ENCODE data around the gene NLRX1.
"Not testable (repeated sequence)": the region's sequence is repeated elsewhere in the genome, so short reads cannot be mapped to it uniquely, and the experiment has no call there.

NLRX1 gene

GRCh38 chr11:119209186-119209585, 40.7 kb downstream of the NLRX1 start:
- no peak for DNase-seq

DNA sequence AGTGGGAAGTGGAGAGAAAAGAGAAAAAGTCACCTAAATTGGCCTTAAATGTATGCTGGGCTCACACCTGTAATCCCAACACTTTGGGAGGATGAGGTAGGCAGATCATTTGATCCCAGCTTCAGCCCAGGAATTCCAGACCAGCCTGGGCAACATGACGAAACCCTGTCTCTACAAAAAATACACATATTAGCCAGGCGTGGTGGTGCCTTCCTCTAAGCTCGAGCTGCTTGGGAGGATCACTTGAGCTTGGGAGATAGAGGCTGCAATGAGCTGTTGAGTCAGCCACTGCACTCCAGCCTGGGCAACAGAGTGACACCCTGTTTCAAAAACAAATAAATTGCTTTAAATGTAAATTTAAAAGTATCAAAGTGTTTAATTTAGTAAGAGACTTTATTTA, 41.5 kb downstream of the NLRX1 start:
- no peak for DNase-seq

DNA sequence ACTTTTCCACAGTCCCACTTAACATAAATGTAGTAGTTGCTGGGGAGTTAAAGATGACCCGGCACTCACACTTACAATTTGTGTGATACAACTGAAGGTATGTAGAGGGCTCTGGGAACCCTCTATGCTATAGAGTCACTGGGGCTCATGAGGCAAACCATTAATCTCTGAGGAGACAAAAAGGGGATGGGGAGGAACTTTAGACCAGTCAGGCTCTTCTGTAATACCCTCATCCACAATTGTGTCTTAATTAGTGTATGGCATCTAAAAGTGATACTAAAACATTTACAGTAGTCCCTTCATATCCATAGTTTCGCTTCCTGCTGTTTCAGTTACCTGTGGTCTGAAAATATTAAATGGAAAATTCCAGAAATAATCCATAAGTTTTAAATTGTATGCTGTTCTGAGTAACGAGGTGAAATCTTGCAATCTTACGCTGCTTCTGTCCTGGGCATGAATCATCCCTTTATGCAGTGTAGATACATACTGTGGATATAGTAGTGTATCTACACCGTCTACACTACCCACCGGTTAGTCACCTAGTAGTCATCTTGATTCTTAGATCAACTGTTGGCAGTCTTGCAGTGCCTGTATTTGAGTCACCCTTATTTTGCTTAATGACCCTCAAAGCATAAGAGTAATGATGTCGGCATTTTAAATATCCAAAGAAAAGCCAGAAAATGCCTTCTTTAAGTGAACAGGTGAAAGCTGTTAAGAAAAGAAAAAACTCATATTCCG, 49.8 kb downstream of the NLRX1 start:
- DNase-seq = no peak

DNA sequence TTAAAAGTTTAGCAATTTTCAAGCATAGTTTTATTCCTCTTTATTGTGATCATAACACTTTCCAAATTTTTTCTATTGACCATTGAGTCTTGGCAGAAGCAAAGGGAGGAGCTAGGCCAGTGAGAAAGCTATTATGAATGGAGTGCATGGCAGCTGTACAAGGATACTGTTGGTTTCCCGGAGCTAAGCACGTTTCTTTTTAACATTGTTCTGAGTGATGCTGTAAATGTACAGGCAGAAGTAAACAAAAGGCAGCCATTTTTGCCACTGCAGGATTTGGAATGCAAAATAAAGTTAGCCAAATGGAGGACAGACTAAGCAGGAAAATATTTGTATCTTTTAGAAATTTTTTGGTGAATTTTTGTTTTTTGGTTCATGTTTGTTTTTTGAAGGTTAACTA, 53.8 kb downstream of the NLRX1 start:
- DNase-seq = no peak

- no peak for DNase-seq
Observed at GRCh38 chr11:119222891-119223290, 54.4 kb downstream of the NLRX1 start.

DNA sequence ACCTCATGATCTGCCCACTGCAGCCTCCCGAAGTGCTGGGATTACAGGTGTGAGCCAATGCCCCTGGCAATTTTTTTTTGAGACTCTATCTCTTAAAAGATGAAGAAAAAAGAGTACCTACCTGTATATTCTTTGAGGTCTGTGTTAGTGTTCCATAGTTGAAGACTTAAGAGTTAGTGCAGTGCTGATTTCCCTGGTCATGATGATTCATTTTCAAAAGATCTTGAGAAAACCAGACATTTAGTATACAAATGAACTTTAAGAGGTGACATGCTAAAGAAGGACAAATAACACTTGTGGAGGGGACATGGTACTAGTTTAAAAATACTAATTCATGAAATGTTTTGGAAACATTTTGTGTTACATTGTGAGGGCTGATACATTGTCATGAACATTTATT, 55.3 kb downstream of the NLRX1 start:
- no peak for DNase-seq

DNA sequence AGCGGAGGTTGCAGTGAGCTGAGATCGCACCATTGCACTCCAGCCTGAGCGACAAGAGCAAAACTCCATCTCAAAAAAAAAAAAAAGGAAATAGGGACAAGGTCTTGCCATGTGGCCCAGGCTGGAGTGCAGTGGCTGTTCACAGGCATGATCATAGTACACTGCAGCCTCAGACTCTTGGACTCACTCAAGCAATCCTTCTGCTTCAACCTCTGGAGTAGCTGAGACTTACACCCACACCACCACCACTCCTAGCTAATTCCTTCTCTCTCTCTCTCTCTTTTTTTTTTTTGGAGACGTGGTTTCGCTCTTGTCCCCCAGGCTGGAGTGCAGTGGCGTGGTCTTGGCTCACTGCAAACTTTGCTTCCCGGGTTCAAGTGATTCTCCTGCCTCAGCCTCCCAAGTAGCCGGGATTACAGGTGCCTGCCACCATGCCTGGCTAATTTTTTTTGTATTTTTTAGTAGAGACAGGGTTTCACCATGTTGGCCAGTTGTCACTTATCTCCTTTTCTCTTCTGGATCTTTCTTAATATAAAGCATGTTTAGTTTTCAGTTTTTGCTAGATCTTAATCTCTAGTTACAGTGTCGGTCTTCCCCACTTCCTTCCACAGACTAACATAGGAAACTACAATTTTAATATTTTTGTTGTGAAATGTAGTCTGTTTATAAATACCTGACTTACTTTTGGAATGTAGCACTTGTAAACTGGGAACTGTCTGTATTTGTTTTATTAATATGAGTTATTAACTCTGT, 60.2 kb downstream of the NLRX1 start:
- not testable (repeated sequence) for DNase-seq

GRCh38 chr11:119229288-119229672, 60.8 kb downstream of the NLRX1 start:
- DNase-seq = no peak

DNA sequence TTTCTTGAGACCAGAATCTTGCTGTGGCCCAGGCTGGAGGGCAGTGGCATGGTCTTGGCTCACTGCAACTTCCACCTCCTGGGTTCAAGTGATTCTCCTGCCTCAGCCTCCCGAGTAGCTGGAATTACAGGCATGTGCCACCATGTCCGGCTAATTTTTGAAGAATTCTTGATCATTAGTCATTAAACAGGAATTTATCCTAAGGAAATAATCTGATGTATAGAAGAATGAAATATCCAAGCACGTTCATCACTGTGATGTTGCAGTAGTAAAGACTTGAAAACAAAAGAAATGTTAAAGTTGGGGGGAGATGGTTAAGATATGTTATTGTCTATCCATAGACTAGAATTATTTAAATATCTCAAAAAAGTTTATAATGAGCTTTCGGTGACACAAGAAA, 61.2 kb downstream of the NLRX1 start:
- DNase-seq = no peak

Data from NCI-H1436 treated with DMSO at 0.1 percent for 48 hours (cell line).